Stomach (tissue), 4 donors: ENCODE results near the gene EVI5L.

Experiments
- CTCF ChIP-seq, 7 experiments: fragments of 450-650 bp in 4 of 7; fragments of 200-600 bp in 3 of 7; sonication (generic) in 3 of 7; IDR thresholded peaks; one replicate each; pipeline ENCODE4 v1.5.1; 2016 to 2019; ENCODE audit warnings: antibody characterized with exemption in 7 of 7, control low read depth in 2 of 7, mild to moderate bottlenecking in 1 of 7
- EP300 ChIP-seq: sonication (generic); formaldehyde crosslinking; IDR thresholded peaks from one replicate; pipeline ENCODE4 v1.6.1; 2017; ENCODE audit warnings: antibody characterized with exemption
- POLR2A ChIP-seq, 4 donors: fragments of 450-650 bp; IDR thresholded peaks; one replicate each; pipeline ENCODE4 v1.6.1; 2016; ENCODE audit warnings: antibody characterized with exemption in 4 of 4, control low read depth in 2 of 4, mild to moderate bottlenecking in 1 of 4, moderate library complexity in 1 of 4

GRCh38 chr19:7862413-7862951 is 32.5 kb downstream of the EVI5L start:
- TF ChIP-seq CTCF (IDR thresholded peaks at IDR 0.05) (no peak), EP300 (no peak), POLR2A (IDR thresholded peaks at IDR 0.05) (no peak)
